ENCODE data around the gene DCC. TPM values are rescaled to one million over a fixed set of nuclear protein-coding genes. Genes with fewer than 3 reads are reported as not detected.

Gene DCC
- total RNA-seq, 1 donor from 2014 or later = not detected

DNA sequence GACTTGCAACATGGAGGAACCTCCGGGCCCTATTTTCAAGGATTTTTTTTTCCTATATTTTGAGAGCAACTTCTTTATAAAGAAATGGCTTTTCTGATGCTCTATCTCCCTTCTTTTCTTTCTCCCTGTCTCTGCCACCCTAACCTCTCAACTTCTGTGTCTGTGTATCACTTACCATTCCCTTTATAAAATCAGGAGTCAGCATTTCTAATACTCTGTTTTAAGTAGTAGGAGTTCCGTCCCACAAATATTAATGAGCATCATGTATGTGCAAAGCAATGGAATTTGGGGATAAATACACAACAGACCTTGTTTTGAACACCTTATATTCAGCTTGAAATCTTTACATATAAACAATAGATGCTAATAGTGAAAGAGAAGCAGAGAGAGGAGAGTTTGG is 268.0 kb downstream of the DCC start:
- DNase-seq (ENCODE audit: low read depth) = no peak
- H3K4me3 ChIP-seq (ENCODE audit: low read depth, low read length) = no peak overlapping the region
- TF ChIP-seq, protein P1, sequence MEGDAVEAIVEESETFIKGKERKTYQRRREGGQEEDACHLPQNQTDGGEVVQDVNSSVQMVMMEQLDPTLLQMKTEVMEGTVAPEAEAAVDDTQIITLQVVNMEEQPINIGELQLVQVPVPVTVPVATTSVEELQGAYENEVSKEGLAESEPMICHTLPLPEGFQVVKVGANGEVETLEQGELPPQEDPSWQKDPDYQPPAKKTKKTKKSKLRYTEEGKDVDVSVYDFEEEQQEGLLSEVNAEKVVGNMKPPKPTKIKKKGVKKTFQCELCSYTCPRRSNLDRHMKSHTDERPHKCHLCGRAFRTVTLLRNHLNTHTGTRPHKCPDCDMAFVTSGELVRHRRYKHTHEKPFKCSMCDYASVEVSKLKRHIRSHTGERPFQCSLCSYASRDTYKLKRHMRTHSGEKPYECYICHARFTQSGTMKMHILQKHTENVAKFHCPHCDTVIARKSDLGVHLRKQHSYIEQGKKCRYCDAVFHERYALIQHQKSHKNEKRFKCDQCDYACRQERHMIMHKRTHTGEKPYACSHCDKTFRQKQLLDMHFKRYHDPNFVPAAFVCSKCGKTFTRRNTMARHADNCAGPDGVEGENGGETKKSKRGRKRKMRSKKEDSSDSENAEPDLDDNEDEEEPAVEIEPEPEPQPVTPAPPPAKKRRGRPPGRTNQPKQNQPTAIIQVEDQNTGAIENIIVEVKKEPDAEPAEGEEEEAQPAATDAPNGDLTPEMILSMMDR (conservative IDR thresholded peaks at IDR 0.05; ENCODE audit: low read depth, low read length) = no peak

DNA sequence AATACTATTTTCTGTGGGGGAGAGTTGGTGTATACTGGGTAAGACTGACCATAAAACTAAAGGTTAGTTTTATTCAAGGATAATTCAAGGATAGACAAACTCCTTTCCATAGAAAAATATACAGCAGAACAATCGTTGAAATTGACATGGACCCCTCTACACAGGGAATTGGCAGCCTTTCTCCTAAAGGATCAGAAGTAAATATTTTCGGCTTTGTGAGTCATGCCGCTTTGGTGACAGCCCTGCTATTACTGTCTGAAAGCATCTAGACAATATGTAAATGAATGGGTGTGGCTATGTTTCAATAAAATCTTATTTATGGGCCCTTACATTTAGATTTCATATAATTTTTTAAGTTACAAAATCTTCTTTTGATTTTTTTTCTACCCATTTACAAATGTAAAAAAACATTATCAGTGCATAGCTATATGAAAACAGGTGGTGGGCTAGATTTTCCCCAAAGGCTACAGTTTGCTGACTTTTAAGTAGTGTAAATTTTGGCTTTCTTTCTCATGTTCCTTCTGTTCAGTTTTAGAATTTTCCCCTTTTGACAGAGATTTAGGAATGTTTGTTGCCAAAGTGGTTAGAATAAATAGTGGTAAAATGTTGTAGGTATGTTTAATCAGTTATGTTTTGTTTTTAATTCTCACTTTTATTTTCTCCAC is 270.6 kb downstream of the DCC start:
- TF ChIP-seq, protein P1 (conservative IDR thresholded peaks at IDR 0.05; ENCODE audit: low read depth, low read length) = no peak
- no peak overlapping the region for H3K4me3 ChIP-seq (ENCODE audit: low read depth, low read length)
- DNase-seq (ENCODE audit: low read depth) = no peak

DNA sequence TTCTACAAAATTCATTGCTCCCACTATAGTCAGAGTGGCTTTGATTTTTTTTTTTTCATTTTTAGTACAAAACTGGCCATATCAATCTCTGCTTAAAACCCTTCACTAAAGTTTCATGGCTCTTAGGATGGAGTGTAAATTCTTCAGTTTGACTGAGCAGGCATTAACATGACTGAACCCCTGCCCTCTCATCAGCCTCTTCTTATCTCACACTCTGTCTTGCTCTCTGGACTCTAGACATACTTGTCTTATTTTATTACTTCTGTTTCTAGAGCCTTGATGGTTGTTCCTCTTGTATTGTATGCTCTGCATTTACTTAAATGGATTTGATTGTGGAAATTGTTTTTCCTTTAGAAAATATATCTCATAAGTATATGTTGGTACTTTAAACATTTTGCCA is 272.4 kb downstream of the DCC start:
- DNase-seq (ENCODE audit: low read depth) = no peak
- TF ChIP-seq, protein P1 (conservative IDR thresholded peaks at IDR 0.05; ENCODE audit: low read depth, low read length) = no peak
- no peak overlapping the region for H3K4me3 ChIP-seq (ENCODE audit: low read depth, low read length)

DNA sequence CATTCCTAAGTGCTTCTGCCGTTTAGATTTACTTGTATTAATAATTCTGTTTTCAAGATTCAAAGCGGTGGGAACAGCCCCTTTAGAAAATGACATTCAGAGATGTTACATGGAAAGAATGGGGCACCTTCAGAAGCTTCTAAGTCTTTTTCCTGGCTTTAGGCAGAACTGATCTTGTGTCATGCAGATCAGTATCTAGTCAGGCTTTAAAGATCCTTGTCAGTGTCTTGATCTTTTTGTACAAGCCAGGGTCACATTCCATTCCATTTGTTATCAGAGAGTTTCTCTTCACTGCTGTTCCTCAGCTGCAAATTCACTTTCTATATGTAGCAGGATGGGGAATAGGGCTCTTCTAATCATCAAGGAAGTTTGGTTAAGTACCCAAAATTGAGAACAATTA is 275.3 kb downstream of the DCC start:
- DNase-seq (ENCODE audit: low read depth) = no peak
- TF ChIP-seq, protein P1 (conservative IDR thresholded peaks at IDR 0.05; ENCODE audit: low read depth, low read length) = no peak

DNA sequence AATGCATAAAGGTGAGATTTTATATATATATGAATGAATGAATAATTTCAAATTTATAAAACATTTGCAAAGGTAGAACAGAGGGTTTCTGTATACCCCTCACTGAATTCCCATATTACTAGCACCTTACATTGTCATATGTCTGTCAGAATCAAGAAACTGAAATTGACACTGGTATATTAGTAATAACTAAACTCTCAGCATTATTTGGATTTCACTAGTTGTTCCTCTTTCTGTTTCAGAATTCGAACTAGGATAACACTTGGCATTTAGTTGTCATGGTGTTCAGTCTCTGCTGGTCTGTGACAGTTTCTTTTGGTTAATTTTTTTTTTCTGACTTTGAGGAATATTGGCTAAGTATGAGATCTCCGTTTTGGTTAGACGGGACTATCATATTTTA is 275.9 kb downstream of the DCC start:
- TF ChIP-seq, protein P1 (conservative IDR thresholded peaks at IDR 0.05; ENCODE audit: low read depth, low read length) = no peak
- no peak for DNase-seq (ENCODE audit: low read depth)
- H3K4me3 ChIP-seq (ENCODE audit: low read depth, low read length) = no peak overlapping the region

More for the DNA sequence above, 275.3 kb downstream of the DCC start:
- H3K4me3 ChIP-seq (ENCODE audit: low read depth, low read length) = no peak overlapping the region

DNA sequence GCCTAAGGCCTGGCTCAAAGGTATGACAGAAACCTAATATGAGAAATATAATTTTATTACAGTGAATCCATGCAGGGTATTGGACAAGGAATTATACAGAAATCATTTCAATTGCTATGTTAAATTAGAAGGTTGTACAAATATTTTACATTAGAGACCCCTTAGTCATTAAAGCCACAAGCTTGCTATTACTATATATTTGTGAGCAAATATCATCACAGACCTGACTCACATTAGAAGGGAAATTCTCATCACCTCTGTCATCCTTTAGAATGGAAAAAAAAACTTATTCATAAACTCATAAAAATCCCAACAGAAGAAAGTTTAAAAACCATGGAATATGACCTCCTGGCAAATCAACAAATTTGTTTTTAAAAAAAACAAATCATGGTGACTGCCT is 277.9 kb downstream of the DCC start:
- no peak overlapping the region for H3K4me3 ChIP-seq (ENCODE audit: low read depth, low read length)
- no peak for DNase-seq (ENCODE audit: low read depth)
- TF ChIP-seq, protein P1 (conservative IDR thresholded peaks at IDR 0.05; ENCODE audit: low read depth, low read length) = no peak

DNA sequence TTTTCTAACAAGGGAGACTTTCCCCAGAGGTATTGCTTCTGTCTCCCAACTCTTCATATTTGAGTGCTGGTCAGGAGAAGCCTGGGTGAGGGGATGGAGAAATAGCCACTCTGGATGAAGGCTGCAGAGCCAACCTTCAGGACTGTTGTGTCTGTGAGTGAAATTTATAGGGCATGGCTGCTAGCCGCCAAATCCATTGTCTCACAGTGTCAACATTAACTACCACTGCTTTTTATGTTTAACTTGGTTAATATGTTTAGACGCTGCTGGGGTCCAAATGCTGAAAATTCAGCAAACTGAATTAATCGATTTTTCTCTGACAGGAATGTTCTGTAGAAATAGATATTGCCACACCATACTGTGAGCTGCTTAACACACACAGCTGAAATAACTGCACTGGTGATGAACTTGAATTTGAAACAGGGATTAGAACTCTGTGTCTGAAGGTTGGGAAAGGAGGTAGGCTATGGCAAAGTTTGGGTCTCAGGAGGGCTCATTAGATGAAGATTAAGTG is 281.0 kb downstream of the DCC start:
- no peak overlapping the region for H3K4me3 ChIP-seq (ENCODE audit: low read depth, low read length)
- TF ChIP-seq, protein P1 (conservative IDR thresholded peaks at IDR 0.05; ENCODE audit: low read depth, low read length) = no peak
- DNase-seq (ENCODE audit: low read depth) = no peak

Data from epithelial cell of proximal tubule (primary cell).